ENCODE data around the gene MMP24. TPM values are rescaled to one million over a fixed set of nuclear protein-coding genes. Genes with fewer than 3 reads are reported as not detected.
A peak's percentile ranks its signal among the peaks of the same experiment; 100 is the strongest.

Gene MMP24
- total RNA-seq, 1 experiment from 2014 or later = 23.0 TPM

DNA sequence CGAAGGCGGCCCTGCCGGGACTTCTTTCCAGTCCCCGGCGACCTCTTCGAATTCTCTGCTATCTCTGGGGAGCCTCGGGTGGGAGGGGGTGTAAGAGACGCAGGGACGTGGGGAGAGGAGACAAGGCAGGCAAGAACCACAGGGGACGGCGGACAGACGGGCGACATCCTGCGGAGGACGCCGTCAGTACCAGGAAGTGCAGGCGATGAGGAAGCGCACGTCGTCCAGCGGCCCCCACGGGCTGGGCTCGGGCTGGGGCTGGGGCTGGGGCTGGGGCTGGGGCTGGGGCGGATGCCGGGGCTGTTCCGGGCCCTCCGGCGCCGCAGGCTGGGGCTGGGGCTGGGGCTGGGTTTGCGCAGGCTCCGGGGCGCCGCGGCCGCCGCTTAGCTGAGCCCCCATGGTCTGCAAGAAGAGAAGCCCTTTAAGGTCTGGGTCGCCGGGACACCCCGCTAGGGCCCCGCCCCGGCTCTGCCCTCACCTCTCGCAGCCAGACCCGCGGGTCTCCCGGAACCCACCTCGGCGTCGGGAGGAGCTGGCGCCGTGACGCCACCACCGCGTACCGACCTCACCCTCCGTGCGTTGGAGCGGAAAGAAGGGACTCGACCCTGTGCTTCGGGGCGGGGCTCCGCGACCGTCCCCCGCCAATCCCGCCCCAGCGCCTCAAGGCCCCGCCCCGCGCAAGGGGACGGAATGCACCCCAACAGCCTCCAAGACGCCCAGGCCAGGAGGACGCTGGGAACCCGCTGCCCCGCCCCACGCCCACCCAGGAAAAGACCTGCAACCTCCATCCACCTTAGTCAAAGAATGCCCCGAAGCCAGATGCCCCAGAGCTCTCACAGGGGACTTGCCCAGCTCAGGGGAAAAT, 51.3 kb downstream of the MMP24 start, which contains the start of gene MMP24OS:
Gene MMP24OS (minus strand): TSS at position 592 of the 865 bp plus-strand sequence. CDS start 193 bp downstream, at position 399.
- H3K27me3 Mint-ChIP-seq (ENCODE audit: low read depth) = no peaks in the 10 kb centered on the region; the same call in 1 of the 2 replicates
- H2AFZ ChIP-seq (ENCODE audit: low read length) = no peak within 1 kb of the TSS

More for the DNA sequence above, 51.3 kb downstream of the MMP24 start, which contains the start of gene MMP24OS:
- Histone ChIP-seq H3K27me3 (ENCODE audit: insufficient read depth, low read length) (no peaks in the 10 kb centered on the region), H3K56ac (ENCODE audit: insufficient read length, low read depth, low read length) (no peak within 1 kb of the TSS), H3K4me2 (ENCODE audit: insufficient read depth, insufficient read length, low read length) (peak within 1 kb of the TSS; percentile 71), H2BK12ac (ENCODE audit: insufficient read length, low read depth, low read length) (no peak within 1 kb of the TSS), H3K9ac (ENCODE audit: extremely low read depth, insufficient read length, low read length) (peak within 1 kb of the TSS; percentile 69), H4K91ac (ENCODE audit: insufficient read length, low read depth, low read length) (no peak within 1 kb of the TSS), H3K23me2 (ENCODE audit: insufficient read length, low read depth, low read length, poor library complexity, severe bottlenecking) (peaks cover 7% of the 10 kb centered on the region), H3K23ac (ENCODE audit: insufficient read length, low read depth, low read length) (no peak within 1 kb of the TSS), H2BK5ac (ENCODE audit: insufficient read length, low read length) (no peak within 1 kb of the TSS), H3K14ac (ENCODE audit: insufficient read depth, low read length) (peak within 1 kb of the TSS; percentile 69), H3T11ph (ENCODE audit: low read length) (no peak within 1 kb of the TSS), H3K18ac (ENCODE audit: insufficient read length, low read depth, low read length) (peak within 1 kb of the TSS; percentile 83), H2BK15ac (ENCODE audit: low read depth, low read length) (no peak within 1 kb of the TSS), H3K27ac (ENCODE audit: insufficient read length, low read depth, low read length) (no peak within 1 kb of the TSS), H4K5ac (ENCODE audit: insufficient read length, low read depth, low read length) (no peak within 1 kb of the TSS), H3K79me2 (ENCODE audit: insufficient read depth, low read length) (no peaks in the 10 kb centered on the region), H2AK5ac (ENCODE audit: insufficient read length, low read length) (no peak within 1 kb of the TSS), H3K4ac (ENCODE audit: low read depth, low read length) (no peak within 1 kb of the TSS), H2BK20ac (ENCODE audit: low read depth, low read length, poor library complexity, severe bottlenecking) (no peak within 1 kb of the TSS), H2BK120ac (ENCODE audit: low read depth, low read length, poor library complexity, severe bottlenecking) (no peak within 1 kb of the TSS), H4K8ac (replicated peaks; ENCODE audit: insufficient read length, low read depth, low read length) (no peak within 1 kb of the TSS), H3K79me1 (ENCODE audit: insufficient read depth, low read depth, low read length, poor library complexity, severe bottlenecking) (no peaks in the 10 kb centered on the region), H3K9me3 (ENCODE audit: control insufficient read depth, low read depth, low read length) (no peaks in the 10 kb centered on the region), H4K20me1 (ENCODE audit: control insufficient read depth, insufficient read depth, insufficient read length) (no peaks in the 10 kb centered on the region), H3K4me1 (ENCODE audit: insufficient read depth, low read length) (no peaks in the 10 kb centered on the region; the same call in 1 of the 2 replicates)
- TF ChIP-seq, protein P1, sequence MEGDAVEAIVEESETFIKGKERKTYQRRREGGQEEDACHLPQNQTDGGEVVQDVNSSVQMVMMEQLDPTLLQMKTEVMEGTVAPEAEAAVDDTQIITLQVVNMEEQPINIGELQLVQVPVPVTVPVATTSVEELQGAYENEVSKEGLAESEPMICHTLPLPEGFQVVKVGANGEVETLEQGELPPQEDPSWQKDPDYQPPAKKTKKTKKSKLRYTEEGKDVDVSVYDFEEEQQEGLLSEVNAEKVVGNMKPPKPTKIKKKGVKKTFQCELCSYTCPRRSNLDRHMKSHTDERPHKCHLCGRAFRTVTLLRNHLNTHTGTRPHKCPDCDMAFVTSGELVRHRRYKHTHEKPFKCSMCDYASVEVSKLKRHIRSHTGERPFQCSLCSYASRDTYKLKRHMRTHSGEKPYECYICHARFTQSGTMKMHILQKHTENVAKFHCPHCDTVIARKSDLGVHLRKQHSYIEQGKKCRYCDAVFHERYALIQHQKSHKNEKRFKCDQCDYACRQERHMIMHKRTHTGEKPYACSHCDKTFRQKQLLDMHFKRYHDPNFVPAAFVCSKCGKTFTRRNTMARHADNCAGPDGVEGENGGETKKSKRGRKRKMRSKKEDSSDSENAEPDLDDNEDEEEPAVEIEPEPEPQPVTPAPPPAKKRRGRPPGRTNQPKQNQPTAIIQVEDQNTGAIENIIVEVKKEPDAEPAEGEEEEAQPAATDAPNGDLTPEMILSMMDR (conservative IDR thresholded peaks at IDR 0.05) = no peak
- no peaks in the 10 kb centered on the region; a peak in 2 of 5 replicates for H3K9me3 Mint-ChIP-seq
- peak; percentile 94 for DNase-seq
- H3K4me1 Mint-ChIP-seq = peaks cover 15 to 24% of the 10 kb centered on the region in 2 experiments
- H3K4me3 Mint-ChIP-seq = peak within 1 kb of the TSS; percentile 90 to 94
- H3K27ac Mint-ChIP-seq = peak within 1 kb of the TSS; percentile 90 to 98 (median 90)
- no CpG with 5 or more reads among the region's 76 CpGs for WGBS (ENCODE audit: extremely low coverage, insufficient read length, low lambda C conversion rate)
- peaks cover 26 to 56% (median 52%) of the 10 kb centered on the region in 3 experiments for H3K36me3 Mint-ChIP-seq (ENCODE audit: insufficient read depth in 1 of 3, low read depth in 3 of 3)
